A549 (cell line): ENCODE data around the gene TTC7B.

Source experiments
- BCL3 ChIP-seq: fragments of >200 bp; sonication (Bioruptor Twin); formaldehyde crosslinking; IDR thresholded peaks from 3 replicates; pipeline ENCODE4 v1.6.1; 2016
- CEBPB ChIP-seq, 2 experiments: fragments of >200 bp in 1 of 2; sonication (Bioruptor Twin) in 1 of 2; formaldehyde crosslinking in 1 of 2; IDR thresholded peaks; 2 replicates each; pipeline ENCODE4 v1.6.1; 2012 to 2016
- CTCF ChIP-seq: fragments of >200 bp; sonication (Bioruptor Twin); formaldehyde crosslinking; IDR thresholded peaks from 3 replicates; pipeline ENCODE4 v1.5.1; 2016
- EP300 ChIP-seq, 2 experiments: fragments of >200 bp; sonication (Bioruptor Twin); formaldehyde crosslinking; IDR thresholded peaks; 2 replicates in 1 of 2; 3 replicates in 1 of 2; pipeline ENCODE4 v1.6.1; 2016 to 2017
- ESRRA ChIP-seq: fragments of 150-350 bp; IDR thresholded peaks from 2 replicates; pipeline ENCODE4 v1.6.1; 2014; ENCODE audit warnings: mild to moderate bottlenecking, low read length, borderline replicate concordance
- HOXA7 ChIP-seq: fragments of 250-450 bp; sonication (Bioruptor Pico); IDR thresholded peaks from 2 replicates; pipeline ENCODE4 v1.5.0; 2020; ENCODE audit warnings: mild to moderate bottlenecking, moderate library complexity
- HOXB13 ChIP-seq: fragments of 250-450 bp; sonication (Bioruptor Pico); IDR thresholded peaks from 2 replicates; pipeline ENCODE4 v1.5.0; 2020; ENCODE audit warnings: low read depth, mild to moderate bottlenecking, moderate library complexity
- KDM1A ChIP-seq: fragments of 200-600 bp; sonication (generic); IDR thresholded peaks from 2 replicates; pipeline ENCODE4 v1.6.1; 2016; ENCODE audit warnings: low read depth, mild to moderate bottlenecking
- POLR2A ChIP-seq: IDR thresholded peaks from 2 replicates; pipeline ENCODE4 v1.6.1; 2012; ENCODE audit warnings: mild to moderate bottlenecking, low read length
- REST ChIP-seq: fragments of 200-600 bp; sonication (generic); IDR thresholded peaks from 2 replicates; pipeline ENCODE4 v1.6.1; 2016; ENCODE audit warnings: antibody characterized with exemption, mild to moderate bottlenecking, moderate library complexity
- RFX5 ChIP-seq: fragments of 450-650 bp; IDR thresholded peaks from 2 replicates; pipeline ENCODE4 v1.7.1; 2014; ENCODE audit warnings: antibody characterized with exemption, mild to moderate bottlenecking, moderate library complexity
- ZC3H11A ChIP-seq: fragments of 450-650 bp; IDR thresholded peaks from 2 replicates; pipeline ENCODE4 v1.6.1; 2014; ENCODE audit warnings: antibody characterized with exemption, mild to moderate bottlenecking
- ZFP36 ChIP-seq: fragments of 450-650 bp; IDR thresholded peaks from 2 replicates; pipeline ENCODE4 v1.6.1; 2014; ENCODE audit warnings: borderline replicate concordance; ENCODE audit not compliant: partially characterized antibody
- TF ChIP-seq, protein P1 (sequence below): fragments of 150-350 bp; IDR thresholded peaks from 2 replicates; pipeline ENCODE4 v1.6.1; 2014; ENCODE audit warnings: low read depth, mild to moderate bottlenecking, low read length

- TF ChIP-seq CTCF, result no peak
- no peak for TF ChIP-seq CEBPB (IDR thresholded peaks at IDR 0.05)
- TF ChIP-seq HOXA7 (CRISPR knock-in tag), result no peak
- no peak for TF ChIP-seq RFX5
- TF ChIP-seq ZC3H11A, result no peak
- TF ChIP-seq HOXB13 (CRISPR knock-in tag), result no peak
- TF ChIP-seq, protein P1, sequence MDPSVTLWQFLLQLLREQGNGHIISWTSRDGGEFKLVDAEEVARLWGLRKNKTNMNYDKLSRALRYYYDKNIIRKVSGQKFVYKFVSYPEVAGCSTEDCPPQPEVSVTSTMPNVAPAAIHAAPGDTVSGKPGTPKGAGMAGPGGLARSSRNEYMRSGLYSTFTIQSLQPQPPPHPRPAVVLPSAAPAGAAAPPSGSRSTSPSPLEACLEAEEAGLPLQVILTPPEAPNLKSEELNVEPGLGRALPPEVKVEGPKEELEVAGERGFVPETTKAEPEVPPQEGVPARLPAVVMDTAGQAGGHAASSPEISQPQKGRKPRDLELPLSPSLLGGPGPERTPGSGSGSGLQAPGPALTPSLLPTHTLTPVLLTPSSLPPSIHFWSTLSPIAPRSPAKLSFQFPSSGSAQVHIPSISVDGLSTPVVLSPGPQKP, result no peak
- TF ChIP-seq ZFP36, result no peak
- no peak for TF ChIP-seq KDM1A
- no peak for TF ChIP-seq EP300 (IDR thresholded peaks at IDR 0.05)
- TF ChIP-seq BCL3, result no peak
- TF ChIP-seq POLR2A, result no peak
- TF ChIP-seq ESRRA, result no peak
- TF ChIP-seq REST, result no peak
Observed at GRCh38 chr14:90664911-90665310, 151.3 kb downstream of the TTC7B start.
